Measurements from ENCODE around the gene QSOX2.

- TF ChIP-seq CTCF (IDR thresholded peaks at IDR 0.05) (no peak), EP300 (IDR thresholded peaks at IDR 0.05) (no peak), POLR2A (IDR thresholded peaks at IDR 0.05) (no peak), POLR2AphosphoS5 (IDR thresholded peaks at IDR 0.05) (no peak)
Measured at GRCh38 chr9:136290508-136291000, 44.9 kb upstream of the QSOX2 start.

Data from suprapubic skin (tissue), 4 donors.